GM20431 (cell line): ENCODE data around the gene PDE4D.
"Not testable (repeated sequence)": the region's sequence is repeated elsewhere in the genome, so short reads cannot be mapped to it uniquely, and the experiment has no call there.

Experiments used
- in situ Hi-C: fragments of 300-500 bp; cut with MseI, MboI; formaldehyde crosslinking; loops from one replicate; pipeline ENCODE4 v1.15.0; 2020; ENCODE audit warnings: low sequenced_read_pairs; ENCODE audit not compliant: unreplicated experiment

The PDE4D gene

DNA sequence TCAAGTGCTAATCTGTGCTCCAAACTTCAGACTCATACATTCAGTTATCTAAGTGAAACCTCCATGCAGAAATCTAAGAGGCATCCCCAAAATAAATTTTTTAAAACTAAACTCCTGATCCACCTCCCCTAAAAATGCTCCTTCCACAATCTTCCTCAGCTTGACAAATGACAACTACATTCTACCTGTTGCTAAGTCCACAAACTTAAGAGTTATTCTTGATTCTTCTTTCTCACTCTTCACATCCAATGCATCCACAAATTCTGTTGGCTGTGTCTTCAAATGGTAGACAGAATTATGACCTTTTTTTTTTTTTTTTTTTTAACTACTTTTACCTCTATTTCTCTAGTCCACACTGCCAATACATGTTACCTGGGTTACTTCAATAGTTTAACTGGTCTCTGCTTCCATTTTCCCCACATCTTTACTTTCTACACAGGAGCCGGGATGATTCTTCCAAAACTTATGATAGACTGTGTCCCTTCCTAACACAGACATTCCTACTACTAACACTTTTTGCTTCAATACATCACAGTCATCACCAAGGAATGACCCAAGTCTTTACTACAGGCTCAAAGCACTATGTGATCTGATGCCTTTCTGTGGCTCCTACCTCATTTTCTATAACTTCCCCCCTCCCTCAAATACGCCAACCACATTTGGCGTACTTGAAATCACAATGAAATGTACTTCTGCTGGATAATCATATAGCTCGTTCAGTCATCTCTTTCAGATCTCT, 143.6 kb downstream of the PDE4D start:
- in situ Hi-C loops = no loop called here

DNA sequence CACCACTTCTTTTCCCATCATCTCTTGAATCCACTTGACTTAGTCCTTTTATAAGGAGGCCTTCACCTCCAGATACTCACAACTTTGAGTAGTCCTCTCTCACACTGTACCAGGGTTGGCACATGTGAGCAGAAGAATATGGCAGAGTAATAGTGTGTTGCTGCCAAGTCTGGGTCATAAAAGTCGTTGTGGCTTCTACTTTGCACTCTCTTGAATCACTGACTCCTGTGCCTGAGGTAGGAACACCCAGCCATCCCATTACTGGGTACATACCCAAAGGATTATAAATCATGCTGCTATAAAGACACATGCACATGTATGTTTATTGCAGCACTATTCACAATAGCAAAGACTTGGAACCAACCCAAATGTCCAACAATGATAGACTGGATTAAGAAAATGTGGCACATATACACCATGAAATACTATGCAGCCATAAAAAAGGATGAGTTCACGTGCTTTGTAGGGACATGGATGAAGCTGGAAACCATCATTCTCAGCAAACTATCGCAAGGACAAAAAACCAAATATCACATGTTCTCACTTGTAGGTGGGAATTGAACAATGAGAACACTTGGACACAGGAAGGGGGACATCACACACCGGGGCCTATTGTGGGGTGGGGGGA, 145.4 kb downstream of the PDE4D start:
- in situ Hi-C loops = not testable (repeated sequence)

DNA sequence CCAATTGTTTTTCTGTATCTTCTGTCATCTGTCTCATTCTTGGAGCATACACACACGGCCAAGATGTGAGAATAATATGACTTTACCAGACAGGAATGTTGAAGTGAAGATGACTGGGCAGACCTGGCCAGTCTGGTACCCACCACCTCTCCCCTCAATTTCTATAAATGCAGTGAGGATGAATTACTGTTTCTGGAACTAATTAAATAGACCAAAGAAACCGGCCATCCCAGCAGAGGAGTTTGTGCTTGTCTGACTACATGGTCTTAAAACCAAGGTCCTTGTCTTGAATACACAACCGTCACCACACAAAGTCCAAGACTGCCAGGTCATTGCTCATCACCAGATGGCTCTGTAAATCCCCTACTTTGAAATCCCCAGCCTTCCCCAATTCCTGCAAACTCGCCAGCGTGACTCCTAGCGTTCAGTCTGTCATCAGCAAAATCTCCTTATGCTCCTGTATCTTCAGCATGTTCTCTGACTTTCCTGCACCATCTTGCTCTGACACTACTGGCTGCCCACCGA, 147.2 kb downstream of the PDE4D start:
- in situ Hi-C loops = no loop called here

DNA sequence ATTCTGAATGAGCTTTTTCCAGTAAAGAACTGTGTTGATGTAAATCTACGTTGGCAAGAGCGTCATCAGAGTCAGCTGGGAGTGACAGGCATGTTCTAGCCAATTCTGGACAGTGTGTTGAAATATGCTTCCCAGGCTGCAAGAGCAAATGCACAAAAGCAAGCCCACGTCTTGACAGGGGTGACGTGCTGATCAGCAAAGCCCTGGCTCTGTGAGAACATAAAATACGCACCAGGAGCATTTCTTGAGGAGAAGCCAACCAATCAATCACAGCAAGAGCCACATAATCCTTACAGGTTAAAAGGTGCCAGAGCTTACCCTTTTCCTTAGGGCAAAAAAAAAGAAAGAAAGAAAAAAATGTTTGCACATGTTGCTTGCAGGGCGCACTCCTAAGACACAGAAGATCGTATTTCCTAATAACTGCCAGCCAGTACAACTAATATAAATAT, 148.1 kb downstream of the PDE4D start:
- in situ Hi-C loops = no loop called here

DNA sequence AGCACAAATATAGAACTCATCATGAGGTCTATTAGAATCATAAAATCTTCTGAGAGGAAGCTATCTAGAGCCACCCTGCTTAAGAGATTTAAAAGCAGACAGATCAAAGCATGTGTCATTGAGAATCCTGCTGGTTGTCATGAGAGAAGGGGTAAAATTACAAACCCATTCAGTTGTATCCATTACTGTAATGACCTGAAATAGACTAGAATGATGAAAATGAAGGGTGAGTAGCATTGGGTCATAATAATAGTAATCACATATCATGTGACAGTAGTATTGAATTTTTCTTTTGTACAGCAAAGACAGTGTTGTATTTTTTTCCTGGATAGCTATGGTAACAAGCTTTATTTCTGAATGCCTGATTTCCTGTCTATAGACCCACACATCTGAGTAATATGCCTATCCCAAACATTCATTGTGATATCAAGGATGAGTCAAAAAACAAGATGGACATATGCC, 149.0 kb downstream of the PDE4D start:
- in situ Hi-C loops = no loop called here

DNA sequence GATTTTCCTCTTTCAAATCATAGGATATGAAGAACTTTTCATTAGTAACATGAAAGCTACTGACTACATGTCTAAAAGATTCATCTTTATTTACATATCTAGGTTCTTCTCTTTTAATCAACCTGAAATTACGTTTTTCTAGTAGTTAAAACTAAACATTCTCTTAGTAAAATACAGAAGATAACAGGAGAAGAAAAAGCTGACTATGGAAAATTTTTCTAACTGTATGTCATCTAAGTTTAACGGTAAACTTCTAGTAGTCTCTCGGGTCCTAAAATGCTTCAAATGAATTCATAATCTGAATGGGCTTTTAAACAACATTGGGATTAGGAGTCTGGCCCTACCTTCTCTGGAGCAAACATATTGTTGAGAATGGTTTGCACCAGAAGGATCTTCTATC, 151.9 kb downstream of the PDE4D start:
- in situ Hi-C loops = no loop called here

DNA sequence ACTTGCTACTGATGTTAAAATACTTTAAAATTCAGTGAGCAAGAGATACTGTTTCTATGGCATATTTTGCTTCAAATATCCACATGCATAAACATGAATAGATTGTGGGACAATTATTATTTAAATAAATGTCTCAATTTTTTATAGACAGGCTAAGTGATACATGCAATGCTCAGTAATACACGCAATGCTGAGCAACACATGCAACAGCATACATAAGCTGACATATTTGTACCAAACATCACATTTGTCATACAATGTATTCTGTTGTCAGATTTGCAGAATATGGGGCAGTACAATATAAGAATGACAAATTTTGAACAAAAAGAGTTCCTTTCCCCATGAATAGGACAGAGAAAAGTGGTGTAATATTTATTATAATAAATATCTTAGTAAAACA, 155.5 kb downstream of the PDE4D start:
- in situ Hi-C loops = no loop called here

DNA sequence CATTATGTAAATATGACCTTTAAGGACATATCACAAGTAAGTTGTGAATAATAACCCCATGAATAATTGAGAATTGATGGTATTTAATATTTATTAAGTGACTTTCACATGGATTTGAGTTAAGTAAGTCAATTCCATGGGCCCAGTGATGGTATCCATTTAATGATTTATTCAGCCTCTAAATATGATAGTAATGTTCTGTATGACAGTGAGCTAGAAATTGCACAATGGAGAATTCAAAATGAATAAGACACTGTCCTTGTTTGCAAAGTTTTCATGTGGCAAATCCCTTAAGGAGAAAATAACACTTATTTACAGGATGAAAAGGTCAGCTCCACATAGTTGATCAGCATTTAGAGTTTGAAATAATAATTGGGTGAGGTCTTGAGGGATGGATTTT, 160.7 kb downstream of the PDE4D start:
- in situ Hi-C loops = no loop called here

DNA sequence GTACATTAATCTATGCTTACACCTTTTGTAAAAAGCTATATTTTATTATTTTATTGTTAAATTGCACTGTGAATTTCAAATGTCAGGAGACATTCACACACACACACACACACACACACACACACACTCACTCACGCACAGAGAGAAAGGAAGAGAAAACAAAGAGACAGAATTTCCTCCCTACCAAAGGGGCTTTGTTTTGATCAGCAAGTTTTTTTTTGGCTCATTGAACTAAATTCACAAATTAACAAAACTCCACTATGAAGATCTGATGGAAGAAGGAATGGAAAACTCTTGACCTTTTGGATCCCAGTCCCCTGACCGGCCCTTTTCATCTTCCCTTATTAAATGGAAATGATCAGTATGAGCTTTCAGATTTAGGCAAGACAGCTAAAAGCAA, 161.2 kb downstream of the PDE4D start:
- in situ Hi-C loops = no loop called here

DNA sequence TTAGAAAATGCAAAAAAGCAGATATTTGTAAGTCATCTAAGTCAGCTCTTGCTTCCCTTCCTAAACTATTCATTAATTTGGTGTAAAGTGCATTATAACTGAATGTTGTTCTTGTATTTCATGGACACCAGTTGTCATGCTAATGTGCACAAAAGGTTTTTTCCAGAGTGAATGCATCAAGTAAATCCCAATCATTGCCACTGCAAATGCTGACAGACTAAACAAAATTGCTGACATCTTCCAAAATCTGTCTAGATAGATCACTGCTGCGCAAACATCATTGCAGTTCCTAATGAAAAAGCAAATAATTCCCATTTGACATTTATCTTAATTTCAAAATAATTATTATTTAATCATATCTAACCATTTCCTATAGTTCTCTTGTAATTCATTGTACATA, 161.7 kb downstream of the PDE4D start:
- in situ Hi-C loops = no loop called here

DNA sequence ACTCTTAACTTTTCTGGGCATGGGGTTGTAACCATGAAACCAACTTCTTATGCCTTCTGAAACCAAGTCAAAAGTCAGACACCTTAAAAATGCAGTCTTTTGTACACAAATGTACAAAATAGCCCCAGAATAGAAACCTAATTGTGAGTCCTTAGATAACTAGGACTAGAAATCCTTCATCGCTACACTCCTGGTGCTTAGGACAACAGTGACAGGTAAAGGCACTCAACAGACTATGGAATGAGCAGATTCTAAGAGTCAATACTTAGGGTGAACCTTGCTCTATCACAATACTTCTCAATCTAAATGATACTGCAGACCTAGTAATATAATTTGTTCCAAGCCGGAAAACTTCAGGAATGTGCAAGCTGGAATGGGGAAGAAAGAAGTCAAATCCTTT, 163.7 kb downstream of the PDE4D start:
- in situ Hi-C loops = no loop called here

DNA sequence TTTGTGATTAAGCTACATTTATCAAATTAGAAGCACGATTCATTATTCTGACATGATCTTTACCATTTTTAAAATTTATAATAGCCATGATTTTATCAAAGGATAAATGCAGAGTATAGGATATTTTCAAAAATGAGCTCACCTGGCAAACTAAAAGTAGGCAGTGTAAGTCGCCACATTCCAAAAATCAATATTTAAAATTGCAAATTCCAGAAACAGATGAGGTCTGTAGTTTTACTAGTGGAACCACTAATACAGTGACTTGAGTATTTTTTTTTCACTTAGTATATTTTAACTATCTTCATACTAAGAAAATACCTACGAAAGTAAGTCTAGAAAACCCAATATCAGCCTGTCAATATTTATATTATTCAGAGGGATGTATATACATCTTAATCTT, 164.2 kb downstream of the PDE4D start:
- in situ Hi-C loops = no loop called here

DNA sequence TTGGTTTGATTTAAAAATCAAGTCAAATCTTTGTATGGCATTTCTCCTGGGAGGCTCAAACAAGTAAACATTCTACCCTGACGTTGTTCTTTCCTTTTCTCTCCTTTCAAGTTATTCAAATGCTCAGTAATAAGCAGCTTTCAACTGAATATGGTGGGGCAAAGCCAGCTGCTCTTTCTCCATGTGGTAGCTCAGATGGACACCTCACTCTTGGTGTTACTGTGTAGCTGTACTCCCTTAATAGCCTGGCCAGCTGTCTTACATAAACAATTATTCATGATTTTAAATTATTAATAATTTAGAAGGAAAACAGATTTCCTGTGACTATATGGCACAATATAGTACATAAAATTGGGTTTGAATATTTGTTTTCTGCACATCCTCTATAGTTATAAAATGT, 165.2 kb downstream of the PDE4D start:
- in situ Hi-C loops = no loop called here

DNA sequence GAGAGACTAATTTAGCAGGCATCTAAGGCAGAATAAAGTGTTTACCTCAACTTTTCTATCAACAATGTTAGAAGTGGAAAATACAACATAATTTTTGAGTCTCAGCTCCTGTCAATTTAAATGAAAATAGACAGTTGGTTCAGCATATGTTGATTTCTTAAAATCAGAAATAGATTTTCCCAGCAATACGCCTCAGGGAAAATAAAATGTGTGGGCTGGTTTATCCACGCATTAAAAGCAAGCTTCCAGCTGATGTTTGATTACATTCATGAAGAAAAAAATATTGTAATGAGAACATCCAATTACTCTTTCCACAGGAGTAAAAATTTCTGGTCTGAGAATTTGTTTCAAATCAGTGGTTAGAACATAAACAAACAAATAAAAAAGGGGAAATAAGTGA, 166.3 kb downstream of the PDE4D start:
- in situ Hi-C loops = no loop called here

DNA sequence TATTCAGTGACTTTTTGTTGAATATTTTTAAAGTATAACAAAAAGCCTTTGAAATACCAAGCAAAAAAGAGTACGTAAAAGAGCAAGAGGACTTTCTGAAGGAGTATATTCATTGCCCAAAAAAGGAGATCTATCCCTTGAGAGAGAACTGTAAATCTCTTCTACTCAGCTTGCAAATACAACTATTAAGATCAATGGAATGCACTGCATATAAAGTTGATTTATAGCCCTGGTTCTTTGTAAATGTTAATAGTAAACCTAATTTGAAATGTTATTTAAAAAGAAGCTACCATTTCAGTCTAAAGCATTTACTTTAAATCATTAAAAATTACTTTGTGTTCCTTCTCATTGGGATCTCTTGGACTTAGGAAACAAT, 168.1 kb downstream of the PDE4D start:
- in situ Hi-C loops = no loop called here

DNA sequence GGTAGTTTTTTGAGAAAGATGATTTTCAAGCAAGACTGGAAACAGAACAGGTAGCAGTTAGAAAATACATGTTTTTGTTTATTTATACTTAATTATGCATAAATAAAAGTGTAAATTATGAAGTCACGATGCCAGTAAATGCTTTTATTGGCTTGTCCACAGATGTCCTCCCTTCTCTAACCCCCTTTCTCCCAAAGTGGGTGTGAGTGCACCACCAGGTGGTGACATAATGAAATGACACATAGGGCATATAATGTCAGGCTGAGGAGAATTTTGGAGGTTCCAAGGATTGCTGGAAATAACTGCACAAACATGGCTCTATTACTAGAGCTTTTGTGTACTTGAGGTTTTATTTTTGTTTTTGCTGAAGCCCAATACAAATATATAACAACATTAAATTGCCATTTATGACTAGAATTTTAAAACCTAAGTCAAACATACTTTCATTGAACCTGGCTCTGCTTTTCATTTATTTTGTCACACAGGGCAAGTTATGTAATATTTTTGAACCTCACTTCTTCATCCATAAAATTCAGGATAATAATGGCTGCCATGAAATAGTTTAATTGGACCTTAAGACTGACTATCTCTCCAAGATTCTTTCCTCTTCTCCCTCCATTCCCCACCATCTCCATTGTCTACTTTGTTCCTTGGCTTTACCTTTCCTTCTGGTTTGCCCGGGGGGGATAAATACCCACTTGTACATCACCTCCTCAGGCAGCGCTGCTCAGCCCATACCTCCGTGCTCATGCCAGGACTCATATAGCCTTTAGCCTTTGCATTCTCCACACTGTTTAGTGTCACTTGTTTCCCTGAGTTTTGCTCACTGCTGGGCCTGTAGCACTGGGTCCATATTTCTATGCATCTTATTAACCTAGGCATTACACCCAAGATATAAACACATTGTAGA, 168.8 kb downstream of the PDE4D start:
- in situ Hi-C loops = no loop called here

DNA sequence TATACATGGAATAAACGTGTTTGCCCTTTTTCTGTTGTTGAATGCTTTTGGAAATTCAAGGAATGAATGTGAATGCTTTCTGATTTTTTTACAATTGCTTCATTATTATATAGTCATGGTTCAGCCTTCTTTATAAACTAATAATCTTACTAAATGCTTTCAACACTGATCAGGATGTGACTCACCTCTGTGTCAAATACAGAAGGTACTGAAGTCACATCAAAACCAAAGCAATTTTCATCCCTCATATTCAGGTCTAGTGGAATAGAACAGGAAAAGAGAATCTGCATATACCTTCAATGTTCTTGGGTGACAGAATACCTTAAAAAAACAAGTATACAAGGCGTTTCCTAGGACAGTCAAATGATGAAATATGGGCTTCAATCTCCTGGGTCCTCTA, 170.7 kb downstream of the PDE4D start:
- in situ Hi-C loops = no loop called here

DNA sequence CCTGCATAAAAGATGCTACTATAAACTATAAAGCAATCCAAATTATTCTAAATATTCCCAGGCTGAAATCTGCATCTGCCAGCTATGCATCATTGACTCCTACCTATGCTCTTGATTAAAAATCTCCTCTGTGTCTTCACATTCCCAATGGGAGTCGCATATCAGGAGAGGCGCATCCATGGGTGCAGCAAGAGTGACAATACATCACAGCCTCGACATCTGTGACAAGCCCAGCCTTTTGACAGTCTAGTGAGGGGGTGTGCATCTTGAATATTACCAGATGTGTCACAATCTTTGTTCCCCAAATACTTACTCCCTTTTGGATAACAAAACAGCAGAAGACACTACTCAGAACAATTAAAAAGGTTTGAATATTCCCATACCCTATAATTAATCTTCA, 171.8 kb downstream of the PDE4D start:
- in situ Hi-C loops = no loop called here

DNA sequence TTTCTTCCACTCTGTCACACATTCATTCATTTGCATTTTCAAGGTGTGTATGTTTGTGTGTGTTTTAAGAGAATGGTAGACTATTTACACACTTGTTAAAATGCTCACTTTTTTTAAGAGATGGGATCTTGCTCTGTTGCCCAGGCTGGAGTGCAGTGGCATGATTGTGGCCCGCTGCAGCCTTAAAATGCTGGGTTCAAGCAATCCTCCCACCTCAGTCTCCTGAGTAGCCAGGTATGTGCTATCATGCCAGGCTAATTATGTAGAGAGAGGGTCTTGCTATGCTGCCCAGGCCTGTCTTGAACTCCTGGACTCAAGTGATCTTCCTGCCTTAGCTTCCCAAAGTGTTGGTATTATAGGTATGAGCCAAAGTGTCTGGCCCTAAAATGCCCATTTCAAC, 173.5 kb downstream of the PDE4D start:
- in situ Hi-C loops = no loop called here

DNA sequence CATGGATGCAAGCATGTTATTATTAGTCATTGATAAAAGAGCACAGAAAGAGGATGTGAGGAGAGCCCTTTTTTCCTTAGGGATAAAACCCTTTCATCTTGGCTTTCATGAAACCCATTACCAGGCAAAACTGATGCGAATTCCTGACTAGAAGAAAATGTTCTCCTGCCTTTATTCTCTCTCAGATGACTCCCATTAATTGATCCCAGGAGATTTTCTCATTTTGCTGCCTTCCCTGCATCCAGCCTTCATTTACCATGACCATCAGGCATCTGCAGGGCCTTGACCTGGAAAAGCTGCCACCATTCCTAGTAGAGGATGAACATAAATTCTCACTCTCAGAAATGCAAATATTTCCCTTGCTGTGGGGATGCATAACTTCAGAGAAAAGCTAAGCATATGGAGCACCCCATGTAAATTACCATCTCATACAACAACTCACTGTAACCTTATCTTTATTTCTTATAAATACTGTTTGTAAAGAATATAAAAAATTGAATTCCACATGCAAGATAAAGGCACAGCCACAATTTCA, 176.5 kb downstream of the PDE4D start:
- in situ Hi-C loops = no loop called here
